ENCODE measurements around the gene RTN4RL2.

The RTN4RL2 gene

DNA sequence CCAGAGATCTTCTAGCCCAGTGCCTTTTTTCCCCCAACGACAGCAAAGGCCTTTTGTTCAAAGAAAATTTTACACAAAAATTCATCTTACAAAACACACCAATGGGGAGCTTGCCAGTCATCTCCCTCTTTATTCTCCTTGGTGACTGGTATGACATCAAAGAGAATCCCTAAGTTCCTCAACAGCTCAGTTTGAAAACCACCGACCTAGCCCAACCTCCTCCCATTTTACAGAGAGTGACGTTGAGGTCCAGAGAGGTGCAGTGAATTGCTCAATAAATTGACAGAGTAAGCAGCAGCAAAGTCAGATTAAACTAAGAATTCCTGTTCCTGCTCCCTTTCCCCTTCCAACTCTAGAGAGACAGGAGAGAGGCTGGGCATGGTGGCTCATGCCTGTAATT, 41.2 kb upstream of the RTN4RL2 start:
- H3K79me2 ChIP-seq (ENCODE audit: insufficient read depth, low read length) = no peaks in the 10 kb centered on the region
- no peak overlapping the region for H3K9ac ChIP-seq (ENCODE audit: low read length)
- peaks cover 99% of the 10 kb centered on the region for H3K36me3 ChIP-seq (ENCODE audit: insufficient read depth, low read length)
- no peaks in the 10 kb centered on the region for H4K20me1 ChIP-seq (ENCODE audit: insufficient read depth, low read length)
- TF ChIP-seq EZH2 (IDR thresholded peaks at IDR 0.05; ENCODE audit: borderline replicate concordance, low read length) (no peak), CTCF (IDR thresholded peaks at IDR 0.05; ENCODE audit: low read length) (no peak)
- H3F3A ChIP-seq (ENCODE audit: insufficient read depth, low read length) = no peaks in the 10 kb centered on the region
- H3K4me1 ChIP-seq (ENCODE audit: insufficient read depth, low read length, severe bottlenecking) = peaks cover 6% of the 10 kb centered on the region
- no peak overlapping the region for H2AFZ ChIP-seq (ENCODE audit: low read length)
- H3K4me3 ChIP-seq (ENCODE audit: low read depth, low read length, poor library complexity, severe bottlenecking) = no peak overlapping the region
- no peak overlapping the region for H3K27ac ChIP-seq (ENCODE audit: low read depth, low read length, poor library complexity, severe bottlenecking)
- no peak overlapping the region for H3K4me2 ChIP-seq (ENCODE audit: low read length)
- no peaks in the 10 kb centered on the region for H3K27me3 ChIP-seq (ENCODE audit: insufficient read depth, low read length)
- no peaks in the 10 kb centered on the region for H3K9me3 ChIP-seq (ENCODE audit: low read length)
- H3K9me2 ChIP-seq (ENCODE audit: low read depth, low read length) = no peaks in the 10 kb centered on the region

DNA sequence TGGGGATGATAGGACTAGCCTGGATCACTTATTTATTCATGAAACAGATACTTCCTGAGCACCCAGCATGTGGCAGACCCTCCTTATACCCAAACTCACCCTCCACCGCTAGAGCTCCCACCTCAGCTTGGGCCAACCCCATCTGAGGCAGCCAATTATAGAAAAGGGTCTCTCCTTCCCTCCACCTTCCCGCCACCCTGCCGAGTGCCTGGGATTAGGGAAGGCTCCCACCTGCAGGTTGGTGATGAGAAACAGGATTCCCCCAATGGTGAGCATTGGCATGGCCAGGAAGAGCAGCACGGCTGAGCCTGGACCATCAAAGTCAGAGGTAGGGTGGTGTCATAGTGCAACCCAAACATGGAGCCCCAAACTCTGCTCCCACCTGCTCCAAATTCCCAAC, 39.3 kb upstream of the RTN4RL2 start:
- H3K27me3 ChIP-seq (ENCODE audit: insufficient read depth, low read length) = no peaks in the 10 kb centered on the region
- H3K9ac ChIP-seq (ENCODE audit: low read length) = no peak overlapping the region
- no peaks in the 10 kb centered on the region for H3F3A ChIP-seq (ENCODE audit: insufficient read depth, low read length)
- no peaks in the 10 kb centered on the region for H3K9me2 ChIP-seq (ENCODE audit: low read depth, low read length)
- no peak overlapping the region for H3K4me2 ChIP-seq (ENCODE audit: low read length)
- TF ChIP-seq EZH2 (IDR thresholded peaks at IDR 0.05; ENCODE audit: borderline replicate concordance, low read length) (no peak), CTCF (IDR thresholded peaks at IDR 0.05; ENCODE audit: low read length) (no peak)
- peaks cover 25% of the 10 kb centered on the region for H3K4me1 ChIP-seq (ENCODE audit: insufficient read depth, low read length, severe bottlenecking)
- no peak overlapping the region for H3K27ac ChIP-seq (ENCODE audit: low read depth, low read length, poor library complexity, severe bottlenecking)
- H4K20me1 ChIP-seq (ENCODE audit: insufficient read depth, low read length) = no peaks in the 10 kb centered on the region
- H3K9me3 ChIP-seq (ENCODE audit: low read length) = no peaks in the 10 kb centered on the region
- H3K4me3 ChIP-seq (ENCODE audit: low read depth, low read length, poor library complexity, severe bottlenecking) = no peak overlapping the region
- peaks cover 8% of the 10 kb centered on the region for H3K79me2 ChIP-seq (ENCODE audit: insufficient read depth, low read length)
- H3K36me3 ChIP-seq (ENCODE audit: insufficient read depth, low read length) = peaks cover 100% of the 10 kb centered on the region
- no peak overlapping the region for H2AFZ ChIP-seq (ENCODE audit: low read length)

- H3K4me2 ChIP-seq (ENCODE audit: low read length) = no peak overlapping the region
- no peak overlapping the region for H2AFZ ChIP-seq (ENCODE audit: low read length)
- H3K9me2 ChIP-seq (ENCODE audit: low read depth, low read length) = no peaks in the 10 kb centered on the region
- no peak for TF ChIP-seq EZH2 (IDR thresholded peaks at IDR 0.05; ENCODE audit: borderline replicate concordance, low read length)
- no peak for TF ChIP-seq CTCF (IDR thresholded peaks at IDR 0.05; ENCODE audit: low read length)
- H3K9me3 ChIP-seq (ENCODE audit: low read length) = no peaks in the 10 kb centered on the region
- no peaks in the 10 kb centered on the region for H4K20me1 ChIP-seq (ENCODE audit: insufficient read depth, low read length)
- H3K36me3 ChIP-seq (ENCODE audit: insufficient read depth, low read length) = peaks cover 94% of the 10 kb centered on the region
- no peak overlapping the region for H3K27ac ChIP-seq (ENCODE audit: low read depth, low read length, poor library complexity, severe bottlenecking)
- peaks cover 13% of the 10 kb centered on the region for H3K79me2 ChIP-seq (ENCODE audit: insufficient read depth, low read length)
- no peak overlapping the region for H3K4me3 ChIP-seq (ENCODE audit: low read depth, low read length, poor library complexity, severe bottlenecking)
- no peaks in the 10 kb centered on the region for H3K27me3 ChIP-seq (ENCODE audit: insufficient read depth, low read length)
- H3K9ac ChIP-seq (ENCODE audit: low read length) = no peak overlapping the region
- peaks cover 31% of the 10 kb centered on the region for H3K4me1 ChIP-seq (ENCODE audit: insufficient read depth, low read length, severe bottlenecking)
- H3F3A ChIP-seq (ENCODE audit: insufficient read depth, low read length) = no peaks in the 10 kb centered on the region
Observed at GRCh38 chr11:57421805-57422204, 38.5 kb upstream of the RTN4RL2 start.
